ENCODE measurements around the gene SH3YL1.

GRCh38 chr2:238869-239268 is 25.0 kb downstream of the SH3YL1 start:
- TF ChIP-seq EZH2phosphoT487 (conservative IDR thresholded peaks at IDR 0.05; ENCODE audit: low read length), result no peak
- no peak for TF ChIP-seq CTCF (IDR thresholded peaks at IDR 0.05; ENCODE audit: insufficient read depth, low read length, poor library complexity, severe bottlenecking)

All from SU-DHL-6 (cell line).